Activated CD8-positive, alpha-beta memory T cell treated with anti-CD3 and anti-CD28 coated beads, Interleukin-2, amount 50 U/mL, for 48 hours (primary cell): Measurements from ENCODE around the gene SOX2.

Source experiments
- DNase-seq: peaks from one replicate; pipeline ENCODE4 v3.0.0-alpha.2; 2020

Gene SOX2

GRCh38 chr3:181705086-181705480, 6.6 kb upstream of the SOX2 start:
- DNase-seq = no peak

GRCh38 chr3:181707980-181708379, 3.7 kb upstream of the SOX2 start:
- no peak for DNase-seq

- peak; percentile 92 for DNase-seq
Observed at GRCh38 chr3:181709537-181710279, 2.0 kb upstream of the SOX2 start.

- no peak for DNase-seq
Observed at GRCh38 chr3:181710345-181711291, 1.1 kb upstream of the SOX2 start.

- DNase-seq = no peak
Observed at GRCh38 chr3:181712226-181712552, 464 bp downstream of the SOX2 start.

- no peak for DNase-seq
Observed at GRCh38 chr3:181712553-181713279, 991 bp downstream of the SOX2 start.

- DNase-seq = no peak
Observed at GRCh38 chr3:181713280-181713647, 1.5 kb downstream of the SOX2 start.

- DNase-seq = no peak
Observed at GRCh38 chr3:181713676-181714612, 2.2 kb downstream of the SOX2 start.

- no peak for DNase-seq
Observed at GRCh38 chr3:181715571-181716340, 4.0 kb downstream of the SOX2 start.

- DNase-seq = no peak
Observed at GRCh38 chr3:181716966-181717365, 5.2 kb downstream of the SOX2 start.

GRCh38 chr3:181717549-181718171, 5.9 kb downstream of the SOX2 start:
- DNase-seq = no peak

GRCh38 chr3:181718369-181718768, 6.6 kb downstream of the SOX2 start:
- DNase-seq = no peak

GRCh38 chr3:181718987-181719911, 7.5 kb downstream of the SOX2 start:
- no peak for DNase-seq

GRCh38 chr3:181719991-181720680, 8.4 kb downstream of the SOX2 start:
- DNase-seq = no peak

- DNase-seq = no peak
Observed at GRCh38 chr3:181721046-181721875, 9.5 kb downstream of the SOX2 start.

GRCh38 chr3:181722156-181722555, 10.4 kb downstream of the SOX2 start:
- DNase-seq = no peak

- no peak for DNase-seq
Observed at GRCh38 chr3:181722766-181723425, 11.2 kb downstream of the SOX2 start.
